ENCODE data around the gene PRPF38B.

DNA sequence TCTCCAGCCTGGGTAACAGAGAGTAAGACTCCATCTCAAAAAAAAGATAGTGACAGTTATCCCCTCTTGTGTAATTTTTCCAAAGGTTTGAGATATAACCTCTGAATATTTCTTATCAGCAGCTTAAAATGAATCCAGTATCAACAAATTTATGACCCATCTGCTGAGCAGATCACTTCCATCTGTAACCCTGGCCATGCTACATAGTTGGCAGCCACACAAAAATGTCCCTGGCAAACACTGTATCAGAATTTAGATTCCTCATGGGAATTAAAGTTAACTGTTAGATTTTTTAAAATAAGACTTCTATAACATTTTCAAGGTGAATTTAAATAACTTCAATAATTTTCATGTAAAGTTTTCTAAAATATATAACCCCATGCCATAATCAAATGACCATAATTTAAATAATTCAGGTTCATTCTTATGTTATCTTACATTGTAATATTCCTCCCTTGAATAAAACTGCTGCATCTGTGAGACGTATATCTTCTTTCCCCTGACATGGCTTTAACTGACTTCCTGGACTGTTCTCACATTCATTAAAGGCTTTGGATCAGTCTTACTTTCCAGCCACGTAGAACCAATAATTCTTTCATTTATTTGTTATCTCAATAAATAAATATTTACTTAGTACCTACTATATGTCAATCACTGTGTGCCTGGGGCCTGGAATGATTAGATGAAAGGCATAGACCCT lies 5.3 kb upstream of the PRPF38B start:
- TF ChIP-seq POLR2AphosphoS5 (IDR thresholded peaks at IDR 0.05; ENCODE audit: low read depth, low read length) (no peak), REST (IDR thresholded peaks at IDR 0.05; ENCODE audit: insufficient read depth in 1 of 2, low read depth in 2 of 2, low read length in 2 of 2) (no peak), TAF1 (IDR thresholded peaks at IDR 0.05; ENCODE audit: borderline replicate concordance, insufficient read depth, low read length) (no peak), SIN3A (IDR thresholded peaks at IDR 0.05; ENCODE audit: borderline replicate concordance, insufficient read depth, low read length) (no peak)
